Muscle of leg (tissue), 11 donors: ENCODE results near the gene TMTC2. TPM values are rescaled to one million over a fixed set of nuclear protein-coding genes. Genes with fewer than 3 reads are reported as not detected.

Experiments used
- DNase-seq: peaks from one replicate; pipeline ENCODE4 v3.0.0; 2013
- H3K27ac ChIP-seq: one replicate; pipeline ENCODE4 v1.5.1; 2013; ENCODE audit warnings: mild to moderate bottlenecking, low read length, control low read depth
- H3K27me3 ChIP-seq: one replicate; pipeline ENCODE4 v1.6.1; 2013; ENCODE audit warnings: low read length; ENCODE audit not compliant: control insufficient read depth, insufficient read depth
- H3K36me3 ChIP-seq: one replicate; pipeline ENCODE4 v1.6.1; 2013; ENCODE audit warnings: low read length; ENCODE audit not compliant: control insufficient read depth, insufficient read depth
- H3K4me1 ChIP-seq: one replicate; pipeline ENCODE4 v1.6.1; 2013; ENCODE audit warnings: low read length; ENCODE audit not compliant: control insufficient read depth, insufficient read depth
- H3K4me3 ChIP-seq: one replicate; pipeline ENCODE4 v1.5.1; 2013; ENCODE audit warnings: low read length, control low read depth
- H3K9me3 ChIP-seq: replicated peaks from 2 replicates; pipeline ENCODE4 v1.6.1; 2013; ENCODE audit warnings: low read depth, low read length; ENCODE audit not compliant: control insufficient read depth
- WGBS: methylation state at CpG from one replicate; pipeline ENCODE4 v1.1.5; 2013; ENCODE audit warnings: missing lambda C conversion rate; ENCODE audit not compliant: insufficient coverage; 5-methylcytosine and 5-hydroxymethylcytosine counted together
- polyA plus RNA-seq, 8 donors: library from polyadenylated mRNA; unstranded; fragments of 120-200 nt; gene quantifications; one replicate each; pipeline versions ENCODE4 v1.2.1 to v1.2.3, GENCODE V29; 2013; ENCODE audit warnings: inconsistent platforms in 1 of 8, low replicate concordance in 1 of 8; ENCODE audit not compliant: insufficient read length in 8 of 8, insufficient read depth in 1 of 8
- total RNA-seq: library from RNA; stranded (reverse); fragments of 120-200 nt; gene quantifications from one replicate; pipeline ENCODE4 v1.2.4, GENCODE V29; 2013

TMTC2 gene
- total and polyA plus RNA-seq, 9 donors: 10.8 to 24.8 (median 18.3) TPM

- DNase-seq: no peak
- no peaks in the 10 kb centered on the region for H3K36me3 ChIP-seq
- H3K4me3 ChIP-seq: no peak overlapping the region
- 100% methylated on average over 1 of the region's 7 CpGs for WGBS
- no peaks in the 10 kb centered on the region for H3K4me1 ChIP-seq
- H3K9me3 ChIP-seq: no peaks in the 10 kb centered on the region
- H3K27me3 ChIP-seq: no peaks in the 10 kb centered on the region
- no peak overlapping the region for H3K27ac ChIP-seq
Measured at GRCh38 chr12:82896277-82896676, 209.6 kb downstream of the TMTC2 start.

GRCh38 chr12:82896979-82897378 lies 210.3 kb downstream of the TMTC2 start:
- no peaks in the 10 kb centered on the region for H3K27me3 ChIP-seq
- no peak overlapping the region for H3K27ac ChIP-seq
- H3K9me3 ChIP-seq: no peaks in the 10 kb centered on the region
- no peaks in the 10 kb centered on the region for H3K36me3 ChIP-seq
- no peak overlapping the region for H3K4me3 ChIP-seq
- no peak for DNase-seq
- H3K4me1 ChIP-seq: no peaks in the 10 kb centered on the region
- no CpG with 5 or more reads among the region's 3 CpGs for WGBS

- DNase-seq: no peak
- H3K27ac ChIP-seq: no peak overlapping the region
- no peaks in the 10 kb centered on the region for H3K4me1 ChIP-seq
- no peaks in the 10 kb centered on the region for H3K36me3 ChIP-seq
- no CpG with 5 or more reads among the region's 2 CpGs for WGBS
- H3K27me3 ChIP-seq: no peaks in the 10 kb centered on the region
- no peaks in the 10 kb centered on the region for H3K9me3 ChIP-seq
- H3K4me3 ChIP-seq: no peak overlapping the region
Measured at GRCh38 chr12:82898441-82898840, 211.7 kb downstream of the TMTC2 start.

- H3K27ac ChIP-seq: no peak overlapping the region
- H3K9me3 ChIP-seq: no peaks in the 10 kb centered on the region
- H3K4me1 ChIP-seq: no peaks in the 10 kb centered on the region
- DNase-seq: no peak
- WGBS: 100% methylated on average over 1 of the region's 5 CpGs
- H3K27me3 ChIP-seq: no peaks in the 10 kb centered on the region
- no peaks in the 10 kb centered on the region for H3K36me3 ChIP-seq
- no peak overlapping the region for H3K4me3 ChIP-seq
Measured at GRCh38 chr12:82904219-82904790, 217.6 kb downstream of the TMTC2 start.

- no peak overlapping the region for H3K27ac ChIP-seq
- no peaks in the 10 kb centered on the region for H3K36me3 ChIP-seq
- H3K4me1 ChIP-seq: no peaks in the 10 kb centered on the region
- 42% methylated on average over 4 of the region's 9 CpGs for WGBS
- no peaks in the 10 kb centered on the region for H3K9me3 ChIP-seq
- H3K27me3 ChIP-seq: no peaks in the 10 kb centered on the region
- DNase-seq: no peak
- no peak overlapping the region for H3K4me3 ChIP-seq
Measured at GRCh38 chr12:82910246-82910893, 223.7 kb downstream of the TMTC2 start.

- Histone ChIP-seq H3K4me3 (no peak overlapping the region), H3K27me3 (no peaks in the 10 kb centered on the region), H3K4me1 (no peaks in the 10 kb centered on the region), H3K27ac (no peak overlapping the region), H3K36me3 (no peaks in the 10 kb centered on the region), H3K9me3 (no peaks in the 10 kb centered on the region)
- no peak for DNase-seq
- 86% methylated on average over 1 of the region's 1 CpG for WGBS
Measured at GRCh38 chr12:82912406-82912805, 225.7 kb downstream of the TMTC2 start.

GRCh38 chr12:82919388-82920054 lies 232.8 kb downstream of the TMTC2 start:
- WGBS: 90% methylated on average over 3 of the region's 7 CpGs
- no peaks in the 10 kb centered on the region for H3K4me1 ChIP-seq

GRCh38 chr12:82923935-82924334 lies 237.2 kb downstream of the TMTC2 start:
- H3K27me3 ChIP-seq: no peaks in the 10 kb centered on the region
- H3K9me3 ChIP-seq: no peaks in the 10 kb centered on the region
- H3K27ac ChIP-seq: no peak overlapping the region
- no peaks in the 10 kb centered on the region for H3K4me1 ChIP-seq
- H3K4me3 ChIP-seq: no peak overlapping the region
- no CpG with 5 or more reads among the region's 1 CpG for WGBS
- no peak for DNase-seq
- H3K36me3 ChIP-seq: no peaks in the 10 kb centered on the region

More at GRCh38 chr12:82919388-82920054, 232.8 kb downstream of the TMTC2 start:
- DNase-seq: no peak
- H3K36me3 ChIP-seq: no peaks in the 10 kb centered on the region
- no peaks in the 10 kb centered on the region for H3K9me3 ChIP-seq
- no peak overlapping the region for H3K27ac ChIP-seq
- no peaks in the 10 kb centered on the region for H3K27me3 ChIP-seq
- no peak overlapping the region for H3K4me3 ChIP-seq

GRCh38 chr12:82926630-82927029 lies 239.9 kb downstream of the TMTC2 start:
- Histone ChIP-seq H3K4me1 (no peaks in the 10 kb centered on the region), H3K27ac (no peak overlapping the region), H3K4me3 (no peak overlapping the region), H3K9me3 (no peaks in the 10 kb centered on the region), H3K27me3 (no peaks in the 10 kb centered on the region), H3K36me3 (no peaks in the 10 kb centered on the region)
- WGBS: no CpG with 5 or more reads among the region's 3 CpGs
- DNase-seq: no peak

- Histone ChIP-seq H3K36me3 (no peaks in the 10 kb centered on the region), H3K27ac (no peak overlapping the region), H3K4me1 (no peaks in the 10 kb centered on the region), H3K9me3 (no peaks in the 10 kb centered on the region), H3K27me3 (no peaks in the 10 kb centered on the region), H3K4me3 (no peak overlapping the region)
- 94% methylated on average over 3 of the region's 3 CpGs for WGBS
- no peak for DNase-seq
Measured at GRCh38 chr12:82930301-82930700, 243.6 kb downstream of the TMTC2 start.
